Kidney epithelial cell (primary cell): ENCODE data around the gene MYLK. TPM values are rescaled to one million over a fixed set of nuclear protein-coding genes. Genes with fewer than 3 reads are reported as not detected.

Experiments used
- DNase-seq: peaks from one replicate; pipeline ENCODE4 v3.0.0-alpha.2; 2010; ENCODE audit warnings: low read depth
- H3K27me3 ChIP-seq: 2 replicates; pipeline ENCODE4 v1.6.0; 2011; ENCODE audit warnings: low read length; ENCODE audit not compliant: control insufficient read depth, insufficient read depth
- H3K36me3 ChIP-seq: 2 replicates; pipeline ENCODE4 v1.5.1; 2011; ENCODE audit warnings: low read length; ENCODE audit not compliant: control insufficient read depth, insufficient read depth
- H3K4me3 ChIP-seq: 2 replicates; pipeline ENCODE4 v1.5.1; 2011; ENCODE audit warnings: low read depth, mild to moderate bottlenecking, control low read depth, low read length
- total RNA-seq: library from RNA; depleted of rRNA; stranded (reverse); fragments of >200 nt; gene quantifications from 2 replicates; pipeline ENCODE4 v1.2.3, GENCODE V29; 2015
- TF ChIP-seq, protein P1 (sequence below): IDR thresholded peaks from 2 replicates; pipeline ENCODE4 v1.5.1; 2011; ENCODE audit warnings: mild to moderate bottlenecking, moderate library complexity, low read length, control low read depth, inconsistent platforms; ENCODE audit not compliant: insufficient read depth, poor library complexity, severe bottlenecking

The MYLK gene
- total RNA-seq, 1 donor from 2014 or later, result 49.7 TPM

DNA sequence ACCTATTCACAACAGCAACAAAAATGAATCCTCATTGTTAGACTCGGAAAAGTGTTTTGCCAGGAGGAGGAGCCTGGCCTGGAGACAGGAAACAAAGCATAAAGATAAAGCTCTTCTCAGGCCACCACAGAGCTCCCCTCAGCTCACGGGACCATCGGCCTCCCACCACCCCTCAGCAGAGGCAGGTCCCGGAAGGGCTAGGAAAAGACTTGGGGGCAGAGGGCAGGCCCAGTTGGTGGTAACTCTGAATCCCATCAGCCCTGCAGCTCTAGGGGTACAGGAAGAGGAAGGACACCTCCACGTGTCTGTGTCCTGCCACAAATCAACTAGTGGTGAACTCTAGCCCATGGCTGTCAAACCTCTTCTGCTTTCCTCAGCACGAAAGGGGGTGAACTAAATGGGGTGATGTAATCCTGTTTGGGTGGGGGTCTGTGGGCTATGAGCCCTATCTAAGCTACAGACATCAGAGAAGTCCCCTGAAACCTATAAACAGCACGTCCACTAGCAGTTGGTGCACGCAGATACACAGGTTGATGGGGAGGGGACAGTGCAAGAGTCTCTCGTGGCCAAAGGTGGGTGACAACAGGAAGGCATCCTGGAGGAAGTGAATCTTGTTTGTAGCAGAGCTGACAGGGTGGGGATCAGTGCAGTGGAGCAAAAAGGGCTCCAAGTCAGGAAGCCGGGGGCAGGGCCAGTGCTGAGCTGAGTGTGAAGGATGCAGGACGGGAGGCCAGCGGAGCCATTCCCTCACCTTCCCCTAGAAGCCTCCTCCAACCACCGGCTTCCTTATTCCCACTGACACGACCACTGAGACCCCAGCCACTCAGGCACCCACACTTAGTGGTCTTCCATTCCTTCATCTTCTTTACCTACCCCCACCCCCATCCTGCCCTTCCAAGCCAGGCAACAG lies 188.1 kb downstream of the MYLK start:
- DNase-seq, result no peak
- TF ChIP-seq, protein P1, sequence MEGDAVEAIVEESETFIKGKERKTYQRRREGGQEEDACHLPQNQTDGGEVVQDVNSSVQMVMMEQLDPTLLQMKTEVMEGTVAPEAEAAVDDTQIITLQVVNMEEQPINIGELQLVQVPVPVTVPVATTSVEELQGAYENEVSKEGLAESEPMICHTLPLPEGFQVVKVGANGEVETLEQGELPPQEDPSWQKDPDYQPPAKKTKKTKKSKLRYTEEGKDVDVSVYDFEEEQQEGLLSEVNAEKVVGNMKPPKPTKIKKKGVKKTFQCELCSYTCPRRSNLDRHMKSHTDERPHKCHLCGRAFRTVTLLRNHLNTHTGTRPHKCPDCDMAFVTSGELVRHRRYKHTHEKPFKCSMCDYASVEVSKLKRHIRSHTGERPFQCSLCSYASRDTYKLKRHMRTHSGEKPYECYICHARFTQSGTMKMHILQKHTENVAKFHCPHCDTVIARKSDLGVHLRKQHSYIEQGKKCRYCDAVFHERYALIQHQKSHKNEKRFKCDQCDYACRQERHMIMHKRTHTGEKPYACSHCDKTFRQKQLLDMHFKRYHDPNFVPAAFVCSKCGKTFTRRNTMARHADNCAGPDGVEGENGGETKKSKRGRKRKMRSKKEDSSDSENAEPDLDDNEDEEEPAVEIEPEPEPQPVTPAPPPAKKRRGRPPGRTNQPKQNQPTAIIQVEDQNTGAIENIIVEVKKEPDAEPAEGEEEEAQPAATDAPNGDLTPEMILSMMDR, result no peak
- Histone ChIP-seq H3K27me3 (no peaks in the 10 kb centered on the region), H3K36me3 (peaks cover 6% of the 10 kb centered on the region), H3K4me3 (no peak overlapping the region)

DNA sequence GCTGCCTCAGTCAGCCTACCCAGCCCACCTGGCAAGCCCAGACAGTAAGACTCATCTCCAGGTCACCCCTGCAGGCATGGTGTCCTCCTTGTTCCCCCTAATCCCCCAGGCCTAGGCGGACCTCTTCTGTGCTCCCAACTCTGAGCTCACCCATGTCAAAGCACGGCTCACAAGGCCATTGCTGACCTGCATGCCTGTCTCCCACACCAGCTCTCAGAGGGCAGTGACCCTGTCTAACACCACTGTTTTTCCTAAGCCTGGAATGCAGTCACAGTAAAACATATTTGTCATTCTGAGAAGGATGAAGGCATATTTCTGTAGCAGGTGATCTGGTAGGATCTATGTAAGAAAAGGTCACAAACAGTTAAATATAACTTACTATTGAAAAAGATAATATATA lies 189.0 kb downstream of the MYLK start:
- H3K27me3 ChIP-seq, result no peaks in the 10 kb centered on the region
- H3K36me3 ChIP-seq, result peaks cover 6% of the 10 kb centered on the region
- no peak for DNase-seq
- H3K4me3 ChIP-seq, result no peak overlapping the region
- TF ChIP-seq, protein P1, result no peak

DNA sequence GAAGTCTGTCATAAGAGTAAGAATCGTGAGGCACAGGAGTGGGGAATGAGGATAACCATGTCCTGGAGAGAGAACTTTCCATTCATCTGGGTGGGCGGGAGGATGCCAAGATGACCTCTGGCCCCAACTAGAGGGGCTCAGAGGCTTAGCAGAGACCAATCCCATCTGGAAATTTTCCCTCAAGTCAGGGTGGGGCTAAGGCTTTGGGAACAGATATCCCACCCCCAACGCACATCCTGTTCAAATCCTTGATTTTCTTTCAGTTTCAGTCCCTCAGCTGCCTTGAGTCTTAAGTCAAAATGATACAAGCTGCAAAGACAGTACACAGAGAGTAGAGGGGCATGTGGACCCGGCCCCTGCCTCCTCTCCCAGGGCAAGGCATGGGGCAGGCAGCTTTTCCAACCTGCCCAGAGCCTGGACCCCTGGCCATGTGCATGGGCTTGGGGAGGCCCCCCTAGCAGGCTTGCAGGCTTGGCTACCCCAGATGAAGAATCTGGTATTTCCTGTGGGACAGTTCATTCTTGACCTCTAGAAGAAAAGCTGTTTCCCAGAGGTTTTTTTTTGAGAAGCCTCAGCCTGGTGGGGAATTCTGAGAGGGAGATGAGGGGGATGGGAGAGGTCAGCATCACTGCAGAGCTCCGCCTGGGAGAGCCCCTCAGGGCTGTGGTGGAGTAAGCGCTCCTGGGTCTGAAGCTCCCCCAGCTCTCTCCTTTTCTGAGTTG lies 189.6 kb downstream of the MYLK start:
- peaks cover 3% of the 10 kb centered on the region for H3K36me3 ChIP-seq
- TF ChIP-seq, protein P1, result no peak
- no peak for DNase-seq

DNA sequence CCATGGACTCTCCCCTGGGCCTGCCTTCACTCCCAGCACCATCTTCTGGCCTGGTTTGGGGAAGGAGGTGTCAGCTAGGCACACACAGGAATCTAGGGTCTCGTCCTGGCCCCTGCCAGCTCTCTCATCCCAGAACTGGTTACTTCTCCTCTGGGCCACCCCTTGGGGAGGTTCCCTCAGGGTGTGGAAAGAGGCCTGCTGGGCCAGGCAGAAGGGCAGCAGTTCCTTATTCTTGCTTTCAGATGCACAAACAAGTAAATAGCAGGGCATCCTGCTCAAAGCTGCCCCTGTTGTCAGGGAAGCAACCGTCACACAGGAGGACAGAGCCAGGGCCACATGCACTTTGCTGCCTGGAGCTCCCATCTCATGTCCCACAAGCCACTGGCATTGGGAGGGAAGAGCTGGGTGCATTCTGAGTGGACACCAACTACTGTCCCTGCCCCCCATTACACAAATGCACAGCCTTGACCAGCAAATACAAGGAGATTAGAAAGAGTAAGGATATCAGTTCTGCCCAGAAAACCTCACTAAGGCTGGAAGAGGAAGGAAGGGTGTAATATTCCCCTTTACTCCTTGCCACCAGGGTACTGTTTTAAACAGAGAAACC lies 190.4 kb downstream of the MYLK start:
- DNase-seq, result no peak
- Histone ChIP-seq H3K4me3 (no peak overlapping the region), H3K36me3 (peaks cover 3% of the 10 kb centered on the region), H3K27me3 (no peaks in the 10 kb centered on the region)
- TF ChIP-seq, protein P1, result no peak

More for the DNA sequence above, 189.6 kb downstream of the MYLK start:
- Histone ChIP-seq H3K27me3 (no peaks in the 10 kb centered on the region), H3K4me3 (no peak overlapping the region)

DNA sequence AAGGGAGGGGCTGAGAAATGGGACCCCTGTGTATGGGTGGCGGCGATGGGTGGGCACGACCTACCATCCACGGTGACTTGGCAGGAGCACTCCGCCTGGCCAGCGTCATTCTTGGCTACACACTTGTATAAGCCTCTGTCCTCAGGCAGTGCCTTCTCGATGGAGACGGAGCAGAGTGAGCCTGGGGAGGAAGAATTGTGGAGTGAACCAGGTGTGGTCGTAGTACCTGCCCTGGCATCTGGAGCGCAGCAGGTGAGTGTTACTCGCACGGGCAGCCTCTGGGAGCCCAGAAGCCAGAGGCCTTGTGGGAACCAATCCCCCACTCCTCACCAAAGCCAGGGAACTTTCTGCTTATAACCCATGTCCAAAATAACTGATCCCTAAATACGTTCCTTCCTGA lies 191.5 kb downstream of the MYLK start:
- no peak for DNase-seq
- Histone ChIP-seq H3K36me3 (peaks cover 3% of the 10 kb centered on the region), H3K4me3 (no peak overlapping the region), H3K27me3 (no peaks in the 10 kb centered on the region)
- TF ChIP-seq, protein P1, result no peak
